Colon (tissue), 2 donors: Measurements from ENCODE around the gene BPIFB3.

Experiments
- FAIRE-seq: peaks from 2 replicates; lab custom pipeline; 2012; peaks lifted over from hg19 to GRCh38; lab: Jason Lieb, UNC
- donor health status: control.
- donor health status: control.

Gene BPIFB3

GRCh38 chr20:33016581-33017109 lies 37.1 kb upstream of the BPIFB3 start:
- FAIRE-seq = no peak

- FAIRE-seq = no peak
Observed at GRCh38 chr20:33017542-33017941, 36.2 kb upstream of the BPIFB3 start.

- FAIRE-seq = no peak
Observed at GRCh38 chr20:33018169-33018931, 35.4 kb upstream of the BPIFB3 start.

GRCh38 chr20:33019465-33020277 lies 34.0 kb upstream of the BPIFB3 start:
- no peak for FAIRE-seq

- no peak for FAIRE-seq
Observed at GRCh38 chr20:33020278-33021161, 33.2 kb upstream of the BPIFB3 start.

GRCh38 chr20:33021879-33022278 lies 31.8 kb upstream of the BPIFB3 start:
- FAIRE-seq = no peak

GRCh38 chr20:33022289-33022688 lies 31.4 kb upstream of the BPIFB3 start:
- no peak for FAIRE-seq

- no peak for FAIRE-seq
Observed at GRCh38 chr20:33022694-33023438, 30.8 kb upstream of the BPIFB3 start.

- FAIRE-seq = no peak
Observed at GRCh38 chr20:33023439-33024242, 30.1 kb upstream of the BPIFB3 start.

GRCh38 chr20:33024243-33024560 lies 29.5 kb upstream of the BPIFB3 start:
- FAIRE-seq = no peak

- no peak for FAIRE-seq
Observed at GRCh38 chr20:33024609-33025317, 28.9 kb upstream of the BPIFB3 start.

- FAIRE-seq = no peak
Observed at GRCh38 chr20:33025318-33025876, 28.3 kb upstream of the BPIFB3 start.

- FAIRE-seq = no peak
Observed at GRCh38 chr20:33026072-33026778, 27.5 kb upstream of the BPIFB3 start.

GRCh38 chr20:33026779-33027759 lies 26.6 kb upstream of the BPIFB3 start:
- no peak for FAIRE-seq

- FAIRE-seq = no peak
Observed at GRCh38 chr20:33027769-33028751, 25.6 kb upstream of the BPIFB3 start.

GRCh38 chr20:33028875-33029274 lies 24.8 kb upstream of the BPIFB3 start:
- no peak for FAIRE-seq

- no peak for FAIRE-seq
Observed at GRCh38 chr20:33030076-33030475, 23.6 kb upstream of the BPIFB3 start.
